ENCODE data around the gene MORF4L2. TPM values are rescaled to one million over a fixed set of nuclear protein-coding genes. Genes with fewer than 3 reads are reported as not detected.
"Not testable (repeated sequence)": the region's sequence is repeated elsewhere in the genome, so short reads cannot be mapped to it uniquely, and the experiment has no call there.

The MORF4L2 gene
- total and polyA plus RNA-seq, 9 of the 15 experiments (the other 6 are each of a cell fraction or from before 2014, with no cell fraction given) = 324 to 781 (median 420) TPM

DNA sequence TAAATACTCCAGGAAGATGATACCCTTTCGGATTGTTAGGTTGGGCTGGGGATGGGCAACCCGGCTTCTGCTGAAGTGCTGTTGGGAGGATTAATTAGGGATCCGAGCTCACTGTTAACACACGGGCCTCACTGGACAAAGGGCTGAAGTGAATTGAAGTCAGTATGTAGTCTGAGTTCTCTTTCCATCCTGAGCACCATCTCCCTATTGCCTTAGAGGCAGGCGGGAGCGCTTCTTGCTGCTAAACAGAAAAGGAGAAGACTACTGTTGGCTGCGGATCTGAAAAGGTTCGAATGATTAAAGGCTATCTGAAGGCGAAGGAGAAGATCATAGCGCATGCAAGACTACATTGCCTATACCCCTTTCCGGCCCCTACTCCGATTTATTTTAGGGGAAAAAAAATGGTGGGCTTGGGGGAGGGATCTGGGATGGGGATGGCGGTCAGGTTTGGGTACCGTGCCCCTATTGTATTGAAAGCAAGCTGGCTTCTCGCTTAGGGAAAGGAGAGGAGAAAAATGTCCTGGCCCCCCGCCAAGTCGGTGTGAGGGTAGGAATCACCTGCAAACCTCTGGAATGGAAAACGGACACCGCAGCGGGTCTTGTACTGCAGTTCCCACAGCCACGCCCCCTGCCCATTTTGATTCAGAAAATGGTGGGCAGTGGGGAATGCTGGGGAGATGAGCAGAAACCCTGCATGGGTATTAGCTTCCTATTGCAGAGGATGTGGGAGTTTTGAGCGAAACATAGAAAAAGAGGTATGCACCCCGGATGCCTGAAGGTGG lies 22.3 kb downstream of the MORF4L2 start:
- no TSS peak for BruUV-seq (replicated peaks)
- DNase-seq (ENCODE audit: extremely low read depth in 1 of 4, low spot score in 3 of 4) (no peak), ATAC-seq (no peak), FAIRE-seq (no peak)
- ChIA-PET CTCF (ENCODE audit: low intra/inter-chr PET ratio) (no interaction called here), POLR2A (interaction anchor here (0.6 to 0.8 kb wide), 2 partner anchors 11 to 16 kb away, joined by 3 read pairs; no protein-coding TSS in a partner anchor)
- Histone ChIP-seq H3K4me2 (ENCODE audit: insufficient read depth, low read length) (no peak overlapping the region), H3K9me3 (replicated peaks; ENCODE audit: control insufficient read depth, insufficient read depth, low read depth, low read length) (no peaks in the 10 kb centered on the region), H4K20me1 (replicated peaks; ENCODE audit: control insufficient read depth, insufficient read depth, low read length) (no peaks in the 10 kb centered on the region), H3K27ac (ENCODE audit: extremely low read depth, low read depth, low read length) (no peak overlapping the region), H3K79me2 (ENCODE audit: control insufficient read depth, insufficient read depth, low read length) (no peaks in the 10 kb centered on the region), H3K36me3 (ENCODE audit: control insufficient read depth, insufficient read depth, low read length) (no peaks in the 10 kb centered on the region), H3K9me1 (ENCODE audit: control insufficient read depth, insufficient read depth, low read length) (no peaks in the 10 kb centered on the region), H3K4me1 (replicated peaks in 1 of 2; ENCODE audit: control insufficient read depth in 2 of 2, insufficient read depth in 2 of 2, low read length in 2 of 2) (no peaks in the 10 kb centered on the region; a peak in 1 of 5 replicates), H3K27me3 (ENCODE audit: control insufficient read depth in 2 of 2, insufficient read depth in 2 of 2, low read length in 2 of 2) (peaks cover 7 to 12% of the 10 kb centered on the region in 2 experiments; a peak in 4 of 5 replicates), H2AFZ (ENCODE audit: low read depth, low read length) (no peak overlapping the region), H3K9ac (ENCODE audit: insufficient read depth in 1 of 2, low read depth in 2 of 2, low read length in 2 of 2) (no peak overlapping the region), H3K4me3 (no peak overlapping the region)
- intact Hi-C loops (cut with micrococcal nuclease) = no loop called here
- TF ChIP-seq CBX8 (IDR thresholded peaks at IDR 0.05; ENCODE audit: borderline replicate concordance, extremely low read depth, low read depth, low read length, poor library complexity, severe bottlenecking) (no peak), NFIC (IDR thresholded peaks at IDR 0.05) (peak; percentile 30; the same call in 1 of the 2 replicates)
- 5% methylated on average over 15 of the region's 23 CpGs for WGBS (ENCODE audit: insufficient coverage, low coverage, missing lambda C conversion rate)
- in situ Hi-C loops (cut with MboI) = no loop called here

DNA sequence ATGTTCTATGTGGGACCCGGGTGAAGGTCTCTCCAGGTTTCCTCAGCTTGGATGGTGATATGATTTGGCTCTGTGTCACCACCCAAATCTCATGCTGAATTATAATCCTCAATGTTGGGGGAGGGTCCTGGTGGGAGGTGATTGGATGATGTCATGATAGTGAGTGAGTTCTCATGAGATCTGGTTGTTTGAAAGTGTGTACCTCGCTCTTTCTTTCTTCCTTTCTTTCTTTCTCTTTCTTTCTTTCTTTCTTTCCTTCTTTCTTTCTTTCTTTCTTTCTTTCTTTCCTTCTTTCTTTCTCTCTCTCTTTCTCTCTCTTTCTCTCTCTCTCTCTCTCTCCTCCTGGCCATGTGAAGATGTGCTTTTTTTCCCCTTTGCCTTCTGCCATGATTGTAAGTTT lies 27.0 kb downstream of the MORF4L2 start:
- H4K20me1 ChIP-seq (replicated peaks; ENCODE audit: control insufficient read depth, insufficient read depth, low read length); H3K4me3 ChIP-seq; BruUV-seq (replicated peaks); H3K36me3 ChIP-seq (ENCODE audit: control insufficient read depth, insufficient read depth, low read length); intact Hi-C loops (cut with micrococcal nuclease); in situ Hi-C loops (cut with MboI); H2AFZ ChIP-seq (ENCODE audit: low read depth, low read length); H3K9me1 ChIP-seq (ENCODE audit: control insufficient read depth, insufficient read depth, low read length); H3K4me1 ChIP-seq (replicated peaks in 1 of 2; ENCODE audit: control insufficient read depth in 2 of 2, insufficient read depth in 2 of 2, low read length in 2 of 2); H3K79me2 ChIP-seq (ENCODE audit: control insufficient read depth, insufficient read depth, low read length); ATAC-seq; DNase-seq (ENCODE audit: extremely low read depth in 1 of 4, low spot score in 3 of 4); FAIRE-seq; H3K4me2 ChIP-seq (ENCODE audit: insufficient read depth, low read length); H3K9me3 ChIP-seq (replicated peaks; ENCODE audit: control insufficient read depth, insufficient read depth, low read depth, low read length); CTCF ChIA-PET (ENCODE audit: low intra/inter-chr PET ratio); H3K9ac ChIP-seq (ENCODE audit: insufficient read depth in 1 of 2, low read depth in 2 of 2, low read length in 2 of 2); POLR2A ChIA-PET; H3K27ac ChIP-seq (ENCODE audit: extremely low read depth, low read depth, low read length); H3K27me3 ChIP-seq (ENCODE audit: control insufficient read depth in 2 of 2, insufficient read depth in 2 of 2, low read length in 2 of 2): not testable (repeated sequence)
- TF ChIP-seq, protein P1, sequence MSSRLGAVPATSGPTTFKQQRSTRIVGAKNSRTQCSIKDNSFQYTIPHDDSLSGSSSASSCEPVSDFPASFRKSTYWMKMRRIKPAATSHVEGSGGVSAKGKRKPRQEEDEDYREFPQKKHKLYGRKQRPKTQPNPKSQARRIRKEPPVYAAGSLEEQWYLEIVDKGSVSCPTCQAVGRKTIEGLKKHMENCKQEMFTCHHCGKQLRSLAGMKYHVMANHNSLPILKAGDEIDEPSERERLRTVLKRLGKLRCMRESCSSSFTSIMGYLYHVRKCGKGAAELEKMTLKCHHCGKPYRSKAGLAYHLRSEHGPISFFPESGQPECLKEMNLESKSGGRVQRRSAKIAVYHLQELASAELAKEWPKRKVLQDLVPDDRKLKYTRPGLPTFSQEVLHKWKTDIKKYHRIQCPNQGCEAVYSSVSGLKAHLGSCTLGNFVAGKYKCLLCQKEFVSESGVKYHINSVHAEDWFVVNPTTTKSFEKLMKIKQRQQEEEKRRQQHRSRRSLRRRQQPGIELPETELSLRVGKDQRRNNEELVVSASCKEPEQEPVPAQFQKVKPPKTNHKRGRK (tag; IDR thresholded peaks at IDR 0.05) = peak; percentile 30; the same call in 1 of the 2 replicates
- 0% methylated on average over 2 of the region's 2 CpGs for WGBS (ENCODE audit: insufficient coverage, low coverage, missing lambda C conversion rate)

Measured in K562 (cell line).